GM23338 (cell line): ENCODE results near the gene DCN. TPM values are rescaled to one million over a fixed set of nuclear protein-coding genes. Genes with fewer than 3 reads are reported as not detected.

Source experiments
- ATAC-seq: fragments of 200-7000 bp; cut with Tn5 transposase; 3 replicates; pipeline ENCODE4 v1.9.1; 2020
- DNase-seq: peaks from one replicate; pipeline ENCODE4 v3.0.0-alpha.2; 2015; ENCODE audit warnings: low spot score
- H2AFZ ChIP-seq: fragments of 200-600 bp; sonication (generic); 2 replicates; pipeline ENCODE4 v1.8.0; 2016; ENCODE audit warnings: antibody characterized with exemption, mild to moderate bottlenecking, moderate library complexity
- H3F3A ChIP-seq: fragments of 200-600 bp; sonication (generic); replicated peaks from 2 replicates; pipeline ENCODE4 v1.8.0; 2017; ENCODE audit warnings: antibody characterized with exemption, mixed run types, low read depth
- H3K27ac ChIP-seq: fragments of 200-600 bp; sonication (generic); 2 replicates; pipeline ENCODE4 v1.6.1; 2016; ENCODE audit warnings: low read depth
- H3K27me3 ChIP-seq: fragments of 200-600 bp; sonication (generic); 2 replicates; pipeline ENCODE4 v1.8.0; 2016; ENCODE audit warnings: mild to moderate bottlenecking, mixed run types, moderate library complexity; ENCODE audit not compliant: insufficient read depth
- H3K36me3 ChIP-seq: fragments of 200-600 bp; sonication (generic); 2 replicates; pipeline ENCODE4 v1.8.0; 2016; ENCODE audit warnings: mild to moderate bottlenecking; ENCODE audit not compliant: insufficient read depth
- H3K4me1 ChIP-seq: fragments of 200-600 bp; sonication (generic); 2 replicates; pipeline ENCODE4 v1.8.0; 2016; ENCODE audit warnings: mild to moderate bottlenecking, moderate library complexity; ENCODE audit not compliant: insufficient read depth
- H3K4me2 ChIP-seq: fragments of 200-600 bp; sonication (generic); 2 replicates; pipeline ENCODE4 v1.7.1; 2017; ENCODE audit warnings: mixed run types
- H3K4me3 ChIP-seq: fragments of 200-600 bp; sonication (generic); 2 replicates; pipeline ENCODE4 v1.6.1; 2016; ENCODE audit warnings: mixed run types
- H3K79me2 ChIP-seq: fragments of 200-600 bp; sonication (generic); replicated peaks from 2 replicates; pipeline ENCODE4 v1.8.0; 2017; ENCODE audit warnings: mild to moderate bottlenecking; ENCODE audit not compliant: insufficient read depth
- H3K9me2 ChIP-seq: fragments of 200-600 bp; sonication (generic); 2 replicates; pipeline ENCODE4 v1.8.0; 2017; ENCODE audit not compliant: insufficient read depth
- H4K20me1 ChIP-seq: fragments of 200-600 bp; sonication (generic); replicated peaks from 2 replicates; pipeline ENCODE4 v1.8.0; 2017; ENCODE audit warnings: mild to moderate bottlenecking; ENCODE audit not compliant: insufficient read depth
- H3K27ac Mint-ChIP-seq: 2 replicates; pipeline ENCODE4 v1.8.0; 2020; ENCODE audit warnings: inconsistent platforms, mild to moderate bottlenecking, moderate library complexity, mixed read lengths
- H3K27me3 Mint-ChIP-seq: 3 replicates; pipeline ENCODE4 v1.8.0; 2022; ENCODE audit warnings: low read depth, mild to moderate bottlenecking, moderate library complexity, mixed read lengths, inconsistent platforms; ENCODE audit not compliant: insufficient read depth, poor library complexity
- H3K36me3 Mint-ChIP-seq: 3 replicates; pipeline ENCODE4 v1.8.0; 2021; ENCODE audit warnings: low read depth, mild to moderate bottlenecking, inconsistent platforms, moderate library complexity, mixed read lengths
- H3K4me1 Mint-ChIP-seq: 3 replicates; pipeline ENCODE4 v1.8.0; 2020; ENCODE audit warnings: mild to moderate bottlenecking, inconsistent platforms, mixed read lengths
- H3K4me3 Mint-ChIP-seq: 3 replicates; pipeline ENCODE4 v1.8.0; 2021; ENCODE audit warnings: moderate library complexity, mild to moderate bottlenecking, inconsistent platforms, mixed read lengths
- H3K9me3 Mint-ChIP-seq: 3 replicates; pipeline ENCODE4 v1.8.0; 2020; ENCODE audit warnings: moderate library complexity, mild to moderate bottlenecking, inconsistent platforms, mixed read lengths
- CREB1 ChIP-seq: fragments of 250-450 bp; sonication (Bioruptor Pico); IDR thresholded peaks from 2 replicates; pipeline ENCODE4 v1.5.0; 2020; ENCODE audit warnings: low read depth, mild to moderate bottlenecking, moderate library complexity
- EZH2 ChIP-seq: fragments of 200-600 bp; sonication (generic); IDR thresholded peaks from one replicate; pipeline ENCODE4 v1.8.0; 2017; ENCODE audit warnings: antibody characterized with exemption, mild to moderate bottlenecking, low read depth; ENCODE audit not compliant: unreplicated experiment
- EZH2phosphoT487 ChIP-seq: fragments of 200-600 bp; sonication (generic); IDR thresholded peaks from one replicate; pipeline ENCODE4 v1.8.1; 2018; ENCODE audit warnings: antibody characterized with exemption; ENCODE audit not compliant: unreplicated experiment
- JUNB ChIP-seq: IDR thresholded peaks from one replicate; pipeline ENCODE4 v1.6.1; 2016; ENCODE audit warnings: antibody characterized with exemption; ENCODE audit not compliant: unreplicated experiment
- NANOG ChIP-seq: IDR thresholded peaks from 2 replicates; pipeline ENCODE4 v1.6.1; 2016; ENCODE audit warnings: antibody characterized with exemption, borderline replicate concordance
- POLR2AphosphoS5 ChIP-seq: IDR thresholded peaks from 2 replicates; pipeline ENCODE4 v1.6.1; 2016; ENCODE audit warnings: antibody characterized with exemption, low read depth
- STAT1 ChIP-seq: IDR thresholded peaks from one replicate; pipeline ENCODE4 v1.6.1; 2016; ENCODE audit warnings: antibody characterized with exemption; ENCODE audit not compliant: unreplicated experiment
- ZNF114 ChIP-seq: fragments of 250-450 bp; sonication (Bioruptor Pico); IDR thresholded peaks from 2 replicates; pipeline ENCODE4 v1.5.0; 2020; ENCODE audit warnings: mild to moderate bottlenecking, moderate library complexity
- ZNF331 ChIP-seq: fragments of 250-450 bp; sonication (Bioruptor Pico); IDR thresholded peaks from 2 replicates; pipeline ENCODE4 v1.5.0; 2020; ENCODE audit warnings: low read depth, mild to moderate bottlenecking, moderate library complexity
- polyA plus RNA-seq: library from polyadenylated mRNA; unstranded; fragments of >200 nt; fragmentation: Nextera tagmentation; extraction: Ambion mirVana; gene quantifications from 2 replicates; pipeline ENCODE4 v1.2.1, GENCODE V29; 2016
- total RNA-seq: library from RNA; depleted of rRNA; stranded (reverse); fragments of >200 nt; shearing (Covaris generic); gene quantifications from 2 replicates; pipeline ENCODE4 v1.2.3, GENCODE V29; 2014
- TF ChIP-seq, protein P1 (sequence below): fragments of 250-450 bp; sonication (Bioruptor Pico); IDR thresholded peaks from 2 replicates; pipeline ENCODE4 v1.5.0; 2020; ENCODE audit warnings: mild to moderate bottlenecking, moderate library complexity
- TF ChIP-seq, protein P2 (sequence below), 2 experiments: fragments of 200-600 bp in 1 of 2; sonication (generic) in 1 of 2; conservative IDR thresholded peaks; 2 replicates each; pipeline versions ENCODE4 v1.5.1 to v1.6.1; 2016 to 2017; ENCODE audit warnings: antibody characterized with exemption in 2 of 2, low read depth in 2 of 2, mild to moderate bottlenecking in 2 of 2, moderate library complexity in 1 of 2
- TF ChIP-seq, protein P3 (sequence below): IDR thresholded peaks from 2 replicates; pipeline ENCODE4 v1.6.1; 2016; ENCODE audit warnings: antibody characterized with exemption
- TF ChIP-seq, protein P4 (sequence below): IDR thresholded peaks from one replicate; pipeline ENCODE4 v1.6.1; 2018; ENCODE audit warnings: antibody characterized with exemption; ENCODE audit not compliant: unreplicated experiment

Gene DCN
- total and polyA plus RNA-seq, 2 experiments from 2014 or later, result not detected

DNA sequence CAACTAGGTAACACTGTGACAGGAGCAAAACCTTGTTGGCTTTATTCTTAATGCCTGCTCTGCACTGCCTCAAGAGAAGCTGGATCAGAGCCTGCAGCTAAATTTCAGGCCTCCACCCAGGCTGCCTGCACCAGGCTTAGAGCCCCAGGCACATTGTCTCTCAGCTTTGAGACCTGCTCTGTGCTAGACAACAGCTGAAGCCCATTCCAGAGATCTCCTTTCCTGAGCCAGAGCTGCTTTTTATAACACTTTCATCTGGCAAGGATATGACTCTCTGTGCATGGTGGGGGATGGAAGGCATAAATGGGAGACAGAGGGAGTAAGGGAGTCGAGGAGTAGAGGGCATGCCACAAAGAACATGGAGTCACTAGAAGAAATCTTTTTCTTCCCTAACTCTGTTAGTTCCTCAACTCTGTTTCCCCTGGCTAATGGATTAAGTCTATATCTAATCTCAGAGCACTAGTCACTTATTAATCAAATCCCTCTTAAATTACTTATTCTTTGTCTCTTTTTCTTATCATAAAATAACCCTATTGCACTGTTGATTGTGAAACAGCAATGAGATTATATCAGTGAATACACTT lies 44.2 kb downstream of the DCN start (continued):
- TF ChIP-seq POLR2AphosphoS5, result no peak

DNA sequence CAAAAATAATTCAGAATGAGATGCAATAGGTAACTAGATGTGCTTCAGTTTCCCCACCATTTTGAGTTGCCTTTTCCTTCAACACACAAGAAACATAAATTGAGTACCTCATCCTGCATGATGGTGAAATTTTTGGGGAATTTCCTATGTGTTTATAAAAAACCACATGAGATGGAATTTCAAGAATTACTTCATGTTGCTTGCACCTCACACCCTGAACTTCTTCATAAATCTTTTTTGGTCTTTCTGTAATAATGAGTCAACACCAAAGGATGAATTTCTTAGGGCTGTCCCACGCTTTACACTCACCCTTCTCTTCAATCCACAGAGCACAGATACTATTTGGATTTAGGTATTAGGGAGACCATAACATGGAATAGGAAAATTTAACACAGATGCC lies 48.7 kb downstream of the DCN start:
- ATAC-seq, result no peak

More for the DNA sequence above, 48.7 kb downstream of the DCN start:
- no peak overlapping the region for H3K27ac Mint-ChIP-seq
- no peaks in the 10 kb centered on the region for H3K9me2 ChIP-seq
- TF ChIP-seq ZNF114 (no peak), STAT1 (no peak), POLR2AphosphoS5 (no peak), NANOG (no peak), EZH2 (no peak), JUNB (no peak), EZH2phosphoT487 (no peak), CREB1 (CRISPR knock-in tag) (no peak), ZNF331 (CRISPR knock-in tag) (no peak)
- TF ChIP-seq, protein P1, sequence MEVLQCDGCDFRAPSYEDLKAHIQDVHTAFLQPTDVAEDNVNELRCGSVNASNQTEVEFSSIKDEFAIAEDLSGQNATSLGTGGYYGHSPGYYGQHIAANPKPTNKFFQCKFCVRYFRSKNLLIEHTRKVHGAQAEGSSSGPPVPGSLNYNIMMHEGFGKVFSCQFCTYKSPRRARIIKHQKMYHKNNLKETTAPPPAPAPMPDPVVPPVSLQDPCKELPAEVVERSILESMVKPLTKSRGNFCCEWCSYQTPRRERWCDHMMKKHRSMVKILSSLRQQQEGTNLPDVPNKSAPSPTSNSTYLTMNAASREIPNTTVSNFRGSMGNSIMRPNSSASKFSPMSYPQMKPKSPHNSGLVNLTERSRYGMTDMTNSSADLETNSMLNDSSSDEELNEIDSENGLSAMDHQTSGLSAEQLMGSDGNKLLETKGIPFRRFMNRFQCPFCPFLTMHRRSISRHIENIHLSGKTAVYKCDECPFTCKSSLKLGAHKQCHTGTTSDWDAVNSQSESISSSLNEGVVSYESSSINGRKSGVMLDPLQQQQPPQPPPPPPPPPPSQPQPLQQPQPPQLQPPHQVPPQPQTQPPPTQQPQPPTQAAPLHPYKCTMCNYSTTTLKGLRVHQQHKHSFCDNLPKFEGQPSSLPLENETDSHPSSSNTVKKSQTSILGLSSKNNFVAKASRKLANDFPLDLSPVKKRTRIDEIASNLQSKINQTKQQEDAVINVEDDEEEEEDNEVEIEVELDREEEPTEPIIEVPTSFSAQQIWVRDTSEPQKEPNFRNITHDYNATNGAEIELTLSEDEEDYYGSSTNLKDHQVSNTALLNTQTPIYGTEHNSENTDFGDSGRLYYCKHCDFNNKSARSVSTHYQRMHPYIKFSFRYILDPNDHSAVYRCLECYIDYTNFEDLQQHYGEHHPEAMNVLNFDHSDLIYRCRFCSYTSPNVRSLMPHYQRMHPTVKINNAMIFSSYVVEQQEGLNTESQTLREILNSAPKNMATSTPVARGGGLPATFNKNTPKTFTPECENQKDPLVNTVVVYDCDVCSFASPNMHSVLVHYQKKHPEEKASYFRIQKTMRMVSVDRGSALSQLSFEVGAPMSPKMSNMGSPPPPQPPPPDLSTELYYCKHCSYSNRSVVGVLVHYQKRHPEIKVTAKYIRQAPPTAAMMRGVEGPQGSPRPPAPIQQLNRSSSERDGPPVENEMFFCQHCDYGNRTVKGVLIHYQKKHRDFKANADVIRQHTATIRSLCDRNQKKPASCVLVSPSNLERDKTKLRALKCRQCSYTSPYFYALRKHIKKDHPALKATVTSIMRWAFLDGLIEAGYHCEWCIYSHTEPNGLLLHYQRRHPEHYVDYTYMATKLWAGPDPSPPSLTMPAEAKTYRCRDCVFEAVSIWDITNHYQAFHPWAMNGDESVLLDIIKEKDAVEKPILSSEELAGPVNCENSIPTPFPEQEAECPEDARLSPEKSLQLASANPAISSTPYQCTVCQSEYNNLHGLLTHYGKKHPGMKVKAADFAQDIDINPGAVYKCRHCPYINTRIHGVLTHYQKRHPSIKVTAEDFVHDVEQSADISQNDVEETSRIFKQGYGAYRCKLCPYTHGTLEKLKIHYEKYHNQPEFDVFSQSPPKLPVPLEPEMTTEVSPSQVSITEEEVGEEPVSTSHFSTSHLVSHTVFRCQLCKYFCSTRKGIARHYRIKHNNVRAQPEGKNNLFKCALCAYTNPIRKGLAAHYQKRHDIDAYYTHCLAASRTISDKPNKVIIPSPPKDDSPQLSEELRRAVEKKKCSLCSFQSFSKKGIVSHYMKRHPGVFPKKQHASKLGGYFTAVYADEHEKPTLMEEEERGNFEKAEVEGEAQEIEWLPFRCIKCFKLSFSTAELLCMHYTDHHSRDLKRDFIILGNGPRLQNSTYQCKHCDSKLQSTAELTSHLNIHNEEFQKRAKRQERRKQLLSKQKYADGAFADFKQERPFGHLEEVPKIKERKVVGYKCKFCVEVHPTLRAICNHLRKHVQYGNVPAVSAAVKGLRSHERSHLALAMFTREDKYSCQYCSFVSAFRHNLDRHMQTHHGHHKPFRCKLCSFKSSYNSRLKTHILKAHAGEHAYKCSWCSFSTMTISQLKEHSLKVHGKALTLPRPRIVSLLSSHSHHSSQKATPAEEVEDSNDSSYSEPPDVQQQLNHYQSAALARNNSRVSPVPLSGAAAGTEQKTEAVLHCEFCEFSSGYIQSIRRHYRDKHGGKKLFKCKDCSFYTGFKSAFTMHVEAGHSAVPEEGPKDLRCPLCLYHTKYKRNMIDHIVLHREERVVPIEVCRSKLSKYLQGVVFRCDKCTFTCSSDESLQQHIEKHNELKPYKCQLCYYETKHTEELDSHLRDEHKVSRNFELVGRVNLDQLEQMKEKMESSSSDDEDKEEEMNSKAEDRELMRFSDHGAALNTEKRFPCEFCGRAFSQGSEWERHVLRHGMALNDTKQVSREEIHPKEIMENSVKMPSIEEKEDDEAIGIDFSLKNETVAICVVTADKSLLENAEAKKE, result no peak
- TF ChIP-seq, protein P2, sequence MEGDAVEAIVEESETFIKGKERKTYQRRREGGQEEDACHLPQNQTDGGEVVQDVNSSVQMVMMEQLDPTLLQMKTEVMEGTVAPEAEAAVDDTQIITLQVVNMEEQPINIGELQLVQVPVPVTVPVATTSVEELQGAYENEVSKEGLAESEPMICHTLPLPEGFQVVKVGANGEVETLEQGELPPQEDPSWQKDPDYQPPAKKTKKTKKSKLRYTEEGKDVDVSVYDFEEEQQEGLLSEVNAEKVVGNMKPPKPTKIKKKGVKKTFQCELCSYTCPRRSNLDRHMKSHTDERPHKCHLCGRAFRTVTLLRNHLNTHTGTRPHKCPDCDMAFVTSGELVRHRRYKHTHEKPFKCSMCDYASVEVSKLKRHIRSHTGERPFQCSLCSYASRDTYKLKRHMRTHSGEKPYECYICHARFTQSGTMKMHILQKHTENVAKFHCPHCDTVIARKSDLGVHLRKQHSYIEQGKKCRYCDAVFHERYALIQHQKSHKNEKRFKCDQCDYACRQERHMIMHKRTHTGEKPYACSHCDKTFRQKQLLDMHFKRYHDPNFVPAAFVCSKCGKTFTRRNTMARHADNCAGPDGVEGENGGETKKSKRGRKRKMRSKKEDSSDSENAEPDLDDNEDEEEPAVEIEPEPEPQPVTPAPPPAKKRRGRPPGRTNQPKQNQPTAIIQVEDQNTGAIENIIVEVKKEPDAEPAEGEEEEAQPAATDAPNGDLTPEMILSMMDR (conservative IDR thresholded peaks at IDR 0.05; ENCODE audit: low read depth in 2 of 2), result no peak
- TF ChIP-seq, protein P3, sequence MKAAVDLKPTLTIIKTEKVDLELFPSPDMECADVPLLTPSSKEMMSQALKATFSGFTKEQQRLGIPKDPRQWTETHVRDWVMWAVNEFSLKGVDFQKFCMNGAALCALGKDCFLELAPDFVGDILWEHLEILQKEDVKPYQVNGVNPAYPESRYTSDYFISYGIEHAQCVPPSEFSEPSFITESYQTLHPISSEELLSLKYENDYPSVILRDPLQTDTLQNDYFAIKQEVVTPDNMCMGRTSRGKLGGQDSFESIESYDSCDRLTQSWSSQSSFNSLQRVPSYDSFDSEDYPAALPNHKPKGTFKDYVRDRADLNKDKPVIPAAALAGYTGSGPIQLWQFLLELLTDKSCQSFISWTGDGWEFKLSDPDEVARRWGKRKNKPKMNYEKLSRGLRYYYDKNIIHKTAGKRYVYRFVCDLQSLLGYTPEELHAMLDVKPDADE, result no peak
- TF ChIP-seq, protein P4, sequence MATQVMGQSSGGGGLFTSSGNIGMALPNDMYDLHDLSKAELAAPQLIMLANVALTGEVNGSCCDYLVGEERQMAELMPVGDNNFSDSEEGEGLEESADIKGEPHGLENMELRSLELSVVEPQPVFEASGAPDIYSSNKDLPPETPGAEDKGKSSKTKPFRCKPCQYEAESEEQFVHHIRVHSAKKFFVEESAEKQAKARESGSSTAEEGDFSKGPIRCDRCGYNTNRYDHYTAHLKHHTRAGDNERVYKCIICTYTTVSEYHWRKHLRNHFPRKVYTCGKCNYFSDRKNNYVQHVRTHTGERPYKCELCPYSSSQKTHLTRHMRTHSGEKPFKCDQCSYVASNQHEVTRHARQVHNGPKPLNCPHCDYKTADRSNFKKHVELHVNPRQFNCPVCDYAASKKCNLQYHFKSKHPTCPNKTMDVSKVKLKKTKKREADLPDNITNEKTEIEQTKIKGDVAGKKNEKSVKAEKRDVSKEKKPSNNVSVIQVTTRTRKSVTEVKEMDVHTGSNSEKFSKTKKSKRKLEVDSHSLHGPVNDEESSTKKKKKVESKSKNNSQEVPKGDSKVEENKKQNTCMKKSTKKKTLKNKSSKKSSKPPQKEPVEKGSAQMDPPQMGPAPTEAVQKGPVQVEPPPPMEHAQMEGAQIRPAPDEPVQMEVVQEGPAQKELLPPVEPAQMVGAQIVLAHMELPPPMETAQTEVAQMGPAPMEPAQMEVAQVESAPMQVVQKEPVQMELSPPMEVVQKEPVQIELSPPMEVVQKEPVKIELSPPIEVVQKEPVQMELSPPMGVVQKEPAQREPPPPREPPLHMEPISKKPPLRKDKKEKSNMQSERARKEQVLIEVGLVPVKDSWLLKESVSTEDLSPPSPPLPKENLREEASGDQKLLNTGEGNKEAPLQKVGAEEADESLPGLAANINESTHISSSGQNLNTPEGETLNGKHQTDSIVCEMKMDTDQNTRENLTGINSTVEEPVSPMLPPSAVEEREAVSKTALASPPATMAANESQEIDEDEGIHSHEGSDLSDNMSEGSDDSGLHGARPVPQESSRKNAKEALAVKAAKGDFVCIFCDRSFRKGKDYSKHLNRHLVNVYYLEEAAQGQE, result no peak
- H3K9me3 Mint-ChIP-seq, result no peaks in the 10 kb centered on the region
- no peaks in the 10 kb centered on the region for H3K27me3 ChIP-seq
- H3F3A ChIP-seq, result no peaks in the 10 kb centered on the region
- no peaks in the 10 kb centered on the region for H3K79me2 ChIP-seq
- no peaks in the 10 kb centered on the region for H4K20me1 ChIP-seq
- H3K4me2 ChIP-seq, result no peak overlapping the region
- no peak overlapping the region for H2AFZ ChIP-seq
- H3K27me3 Mint-ChIP-seq, result no peaks in the 10 kb centered on the region
- no peak overlapping the region for H3K4me3 ChIP-seq
- no peak overlapping the region for H3K4me3 Mint-ChIP-seq
- no peaks in the 10 kb centered on the region for H3K4me1 ChIP-seq
- H3K36me3 Mint-ChIP-seq, result no peaks in the 10 kb centered on the region
- DNase-seq, result no peak
- no peak overlapping the region for H3K27ac ChIP-seq
- no peaks in the 10 kb centered on the region for H3K4me1 Mint-ChIP-seq
- H3K36me3 ChIP-seq, result no peaks in the 10 kb centered on the region
